Measurements from ENCODE around the gene TMEM115.

DNA sequence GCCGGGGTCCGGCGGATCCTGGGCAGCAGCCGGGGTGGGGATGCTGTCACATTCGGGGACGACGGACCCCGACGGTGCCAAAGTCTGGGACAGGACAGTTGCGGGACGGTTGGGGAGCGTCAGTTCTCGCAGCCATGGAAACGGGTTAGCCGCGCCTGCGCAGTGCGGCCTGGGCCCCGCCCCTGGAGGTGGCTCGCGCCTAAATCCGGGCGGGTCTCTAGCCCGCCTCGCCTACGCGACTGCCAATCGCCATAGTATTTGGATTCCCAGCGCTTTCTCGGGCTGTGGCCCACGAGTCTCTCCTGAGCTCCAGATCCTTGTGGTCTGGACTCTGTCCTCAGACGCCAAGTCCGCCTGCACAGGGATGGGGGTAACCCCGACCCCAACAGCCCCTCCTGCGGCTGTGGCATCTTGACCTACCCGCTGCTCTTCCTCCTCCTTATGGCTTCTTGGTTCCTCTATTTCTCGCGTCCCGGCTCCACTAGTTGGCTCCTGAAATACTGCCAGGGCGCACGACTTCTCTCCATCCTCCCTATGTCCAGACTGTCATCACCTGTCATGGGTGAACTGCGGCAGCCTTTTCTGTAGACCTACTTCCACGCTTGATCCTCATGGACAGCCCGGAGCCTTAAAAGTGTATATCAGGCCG lies 13.6 kb downstream of the TMEM115 start, which contains the start of gene ZMYND10:
- TF ChIP-seq, protein P1, sequence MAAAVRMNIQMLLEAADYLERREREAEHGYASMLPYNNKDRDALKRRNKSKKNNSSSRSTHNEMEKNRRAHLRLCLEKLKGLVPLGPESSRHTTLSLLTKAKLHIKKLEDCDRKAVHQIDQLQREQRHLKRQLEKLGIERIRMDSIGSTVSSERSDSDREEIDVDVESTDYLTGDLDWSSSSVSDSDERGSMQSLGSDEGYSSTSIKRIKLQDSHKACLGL (CRISPR knock-in tag; IDR thresholded peaks at IDR 0.05; ENCODE audit: borderline replicate concordance, poor library complexity, severe bottlenecking): no peak
- TF ChIP-seq MYNN (IDR thresholded peaks at IDR 0.05) (no peak), MYNN (CRISPR knock-in tag; IDR thresholded peaks at IDR 0.05) (no peak), SIN3A (IDR thresholded peaks at IDR 0.05; ENCODE audit: borderline replicate concordance in 2 of 2, control insufficient read depth in 1 of 2, low read depth in 2 of 2, low read length in 2 of 2) (no peak), RAD21 (CRISPR knock-in tag; conservative IDR thresholded peaks at IDR 0.05 in 1 of 2, IDR thresholded peaks at IDR 0.05 in 1 of 2) (no peak), POLR2AphosphoS5 (IDR thresholded peaks at IDR 0.05; ENCODE audit: control insufficient read depth, insufficient read depth, low read depth, low read length) (no peak), GABPA (tag; conservative IDR thresholded peaks at IDR 0.05; ENCODE audit: low read depth) (no peak), CBX8 (IDR thresholded peaks at IDR 0.05; ENCODE audit: borderline replicate concordance, extremely low read depth, low read depth, low read length, poor library complexity, severe bottlenecking) (no peak), FOXA1 (IDR thresholded peaks at IDR 0.05; ENCODE audit: borderline replicate concordance) (no peak), HCFC1 (IDR thresholded peaks at IDR 0.05; ENCODE audit: low read depth, low read length) (no peak)
- TF ChIP-seq, protein P2, sequence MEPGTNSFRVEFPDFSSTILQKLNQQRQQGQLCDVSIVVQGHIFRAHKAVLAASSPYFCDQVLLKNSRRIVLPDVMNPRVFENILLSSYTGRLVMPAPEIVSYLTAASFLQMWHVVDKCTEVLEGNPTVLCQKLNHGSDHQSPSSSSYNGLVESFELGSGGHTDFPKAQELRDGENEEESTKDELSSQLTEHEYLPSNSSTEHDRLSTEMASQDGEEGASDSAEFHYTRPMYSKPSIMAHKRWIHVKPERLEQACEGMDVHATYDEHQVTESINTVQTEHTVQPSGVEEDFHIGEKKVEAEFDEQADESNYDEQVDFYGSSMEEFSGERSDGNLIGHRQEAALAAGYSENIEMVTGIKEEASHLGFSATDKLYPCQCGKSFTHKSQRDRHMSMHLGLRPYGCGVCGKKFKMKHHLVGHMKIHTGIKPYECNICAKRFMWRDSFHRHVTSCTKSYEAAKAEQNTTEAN (CRISPR knock-in tag; IDR thresholded peaks at IDR 0.05): no peak
